OCI-LY7 (cell line): ENCODE measurements around the gene DNAJC8. TPM values are rescaled to one million over a fixed set of nuclear protein-coding genes. Genes with fewer than 3 reads are reported as not detected.
A peak's percentile ranks its signal among the peaks of the same experiment; 100 is the strongest.

ENCODE experiments used
- BruUV-seq: library from RNA; stranded (reverse); fragments of 400-500 nt; replicated peaks from 2 replicates; lab custom pipeline; 2021; lab: Mats Ljungman, UMichigan
- CTCF ChIA-PET: fragments of 300-600 bp; sonication (Branson Sonifier 250); formaldehyde crosslinking; loops from one replicate; lab custom pipeline; 2022; ENCODE audit warnings: antibody characterized with exemption; ENCODE audit not compliant: unreplicated experiment; lab: Charles Lee
- POLR2A ChIA-PET: fragments of 300-600 bp; sonication (Branson Sonifier 250); formaldehyde crosslinking; loops from one replicate; lab custom pipeline; 2022; ENCODE audit warnings: antibody characterized with exemption; lab: Charles Lee
- DNase-seq: peaks from one replicate; pipeline ENCODE4 v3.0.0-alpha.2; 2015; ENCODE audit warnings: low spot score
- H2AFZ ChIP-seq: fragments of 200-600 bp; sonication (generic), shearing (Covaris generic); 2 replicates; pipeline ENCODE4 v1.6.1; 2014; ENCODE audit warnings: mild to moderate bottlenecking, antibody characterized with exemption, low read length, moderate library complexity
- H3K27ac ChIP-seq: fragments of 200-600 bp; sonication (generic); 2 replicates; pipeline ENCODE4 v1.5.1; 2014; ENCODE audit warnings: mixed run types, low read depth, mild to moderate bottlenecking, moderate library complexity, low read length, inconsistent platforms; ENCODE audit not compliant: poor library complexity, severe bottlenecking
- H3K36me3 ChIP-seq: fragments of 200-600 bp; sonication (generic); 2 replicates; pipeline ENCODE4 v1.6.1; 2014; ENCODE audit warnings: mild to moderate bottlenecking, antibody characterized with exemption, low read length, moderate library complexity, mixed read lengths; ENCODE audit not compliant: insufficient read depth
- H3K4me1 ChIP-seq: fragments of 200-600 bp; sonication (generic); 2 replicates; pipeline ENCODE4 v1.5.1; 2014; ENCODE audit warnings: mild to moderate bottlenecking, low read length; ENCODE audit not compliant: insufficient read depth, poor library complexity, severe bottlenecking
- H3K4me2 ChIP-seq: fragments of 200-600 bp; sonication (generic); 2 replicates; pipeline ENCODE4 v1.6.1; 2014; ENCODE audit warnings: mild to moderate bottlenecking, low read length
- H3K4me3 ChIP-seq: fragments of 200-600 bp; sonication (generic); 2 replicates; pipeline ENCODE4 v1.5.1; 2014; ENCODE audit warnings: mild to moderate bottlenecking, low read depth, low read length; ENCODE audit not compliant: poor library complexity, severe bottlenecking
- H3K79me2 ChIP-seq: fragments of 200-600 bp; sonication (generic); 2 replicates; pipeline ENCODE4 v1.6.1; 2016; ENCODE audit warnings: low read depth, mild to moderate bottlenecking, low read length, moderate library complexity, mixed read lengths; ENCODE audit not compliant: insufficient read depth
- H3K9me2 ChIP-seq: fragments of 200-600 bp; sonication (generic); 2 replicates; pipeline ENCODE4 v1.6.1; 2016; ENCODE audit warnings: mild to moderate bottlenecking, low read length, mixed read lengths; ENCODE audit not compliant: insufficient read depth
- H3K9me3 ChIP-seq: fragments of 200-600 bp; sonication (generic); 2 replicates; pipeline ENCODE4 v1.6.1; 2014; ENCODE audit warnings: mild to moderate bottlenecking, mixed run types, low read length, mixed read lengths
- H4K20me1 ChIP-seq: fragments of 200-600 bp; sonication (generic); 2 replicates; pipeline ENCODE4 v1.6.1; 2014; ENCODE audit warnings: mild to moderate bottlenecking, antibody characterized with exemption, low read length, moderate library complexity, mixed read lengths; ENCODE audit not compliant: insufficient read depth
- EZH2phosphoT487 ChIP-seq: fragments of 200-600 bp; sonication (generic); IDR thresholded peaks from 2 replicates; pipeline ENCODE4 v1.6.1; 2018; ENCODE audit warnings: low read depth, borderline replicate concordance, mild to moderate bottlenecking, mixed run types, antibody characterized with exemption, low read length, moderate library complexity, mixed read lengths
- intact Hi-C: fragments of 100-400 bp; cut with micrococcal nuclease; formaldehyde crosslinking; loops from one replicate; pipeline ENCODE4 v1.10.0; 2022; ENCODE audit not compliant: unreplicated experiment
- total RNA-seq, 2 experiments: library from RNA; depleted of rRNA in 1 of 2; stranded (reverse); fragments of >200 nt in 1 of 2; shearing (Covaris generic) in 1 of 2; gene quantifications; 2 replicates each; pipeline ENCODE4 v1.2.3, GENCODE V29; 2014 to 2022
- TF ChIP-seq, protein P1 (sequence below): fragments of 200-600 bp; sonication (generic); conservative IDR thresholded peaks from 2 replicates; pipeline ENCODE4 v1.5.1; 2014; ENCODE audit warnings: mild to moderate bottlenecking, antibody characterized with exemption, low read length, moderate library complexity, mixed read lengths

The DNAJC8 gene
- total RNA-seq, 2 experiments from 2014 or later = 71.1 to 121 TPM

GRCh38 chr1:28259934-28260802 lies 27.3 kb upstream of the DNAJC8 start:
- ChIA-PET CTCF (interaction anchor here (0.9 to 1.2 kb wide), 2 partner anchors 11 to 322 kb away, joined by 3 to 5 read pairs; no protein-coding TSS in a partner anchor), POLR2A (interaction anchor here (0.6 to 3.1 kb wide), 7 partner anchors 10 to 1395 kb away, joined by 3 to 36 read pairs (median 4); no protein-coding TSS in a partner anchor)
- TF ChIP-seq, protein P1, sequence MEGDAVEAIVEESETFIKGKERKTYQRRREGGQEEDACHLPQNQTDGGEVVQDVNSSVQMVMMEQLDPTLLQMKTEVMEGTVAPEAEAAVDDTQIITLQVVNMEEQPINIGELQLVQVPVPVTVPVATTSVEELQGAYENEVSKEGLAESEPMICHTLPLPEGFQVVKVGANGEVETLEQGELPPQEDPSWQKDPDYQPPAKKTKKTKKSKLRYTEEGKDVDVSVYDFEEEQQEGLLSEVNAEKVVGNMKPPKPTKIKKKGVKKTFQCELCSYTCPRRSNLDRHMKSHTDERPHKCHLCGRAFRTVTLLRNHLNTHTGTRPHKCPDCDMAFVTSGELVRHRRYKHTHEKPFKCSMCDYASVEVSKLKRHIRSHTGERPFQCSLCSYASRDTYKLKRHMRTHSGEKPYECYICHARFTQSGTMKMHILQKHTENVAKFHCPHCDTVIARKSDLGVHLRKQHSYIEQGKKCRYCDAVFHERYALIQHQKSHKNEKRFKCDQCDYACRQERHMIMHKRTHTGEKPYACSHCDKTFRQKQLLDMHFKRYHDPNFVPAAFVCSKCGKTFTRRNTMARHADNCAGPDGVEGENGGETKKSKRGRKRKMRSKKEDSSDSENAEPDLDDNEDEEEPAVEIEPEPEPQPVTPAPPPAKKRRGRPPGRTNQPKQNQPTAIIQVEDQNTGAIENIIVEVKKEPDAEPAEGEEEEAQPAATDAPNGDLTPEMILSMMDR = no peak
- TF ChIP-seq EZH2phosphoT487 = no peak
- Histone ChIP-seq H3K27ac (peak overlapping the region; percentile 18), H2AFZ (peak overlapping the region; percentile 50; the same call in 1 of the 2 replicates), H3K79me2 (peaks cover 37% of the 10 kb centered on the region), H3K9me2 (no peaks in the 10 kb centered on the region), H3K9me3 (no peaks in the 10 kb centered on the region), H3K36me3 (no peaks in the 10 kb centered on the region), H3K4me2 (peak overlapping the region; percentile 97), H3K4me3 (peak overlapping the region; percentile 94), H3K4me1 (peaks cover 24% of the 10 kb centered on the region), H4K20me1 (peaks cover 4% of the 10 kb centered on the region; the same call in 1 of the 2 replicates)
- intact Hi-C loops = loop anchor here (1.0 kb wide), 1 partner anchor 12 kb away; no protein-coding TSS in a partner anchor
- no peak for DNase-seq
- no TSS peak for BruUV-seq

GRCh38 chr1:28259252-28259933 lies 26.6 kb upstream of the DNAJC8 start, which contains the start of gene SESN2:
Gene SESN2, plus strand, starts transcription at chr1:28259518. Its CDS starts 330 bp downstream, at chr1:28259848.
- POLR2A ChIA-PET = interaction anchor here (0.6 to 3.1 kb wide), 4 partner anchors 10 to 172 kb away, joined by 3 to 36 read pairs (median 6); partner anchors contain the start of gene ATP5IF1
- Histone ChIP-seq H3K4me2 (peak within 1 kb of the TSS; percentile 97), H2AFZ (peak within 1 kb of the TSS; percentile 81), H3K4me3 (peak within 1 kb of the TSS; percentile 94), H3K9me3 (no peaks in the 10 kb centered on the region), H3K9me2 (no peaks in the 10 kb centered on the region), H3K36me3 (no peaks in the 10 kb centered on the region), H4K20me1 (peaks cover 4% of the 10 kb centered on the region; the same call in 1 of the 2 replicates), H3K79me2 (peaks cover 30% of the 10 kb centered on the region), H3K27ac (peak within 1 kb of the TSS; percentile 18), H3K4me1 (peaks cover 24% of the 10 kb centered on the region)
- CTCF ChIA-PET = no interaction called here
- no peak for TF ChIP-seq EZH2phosphoT487
- TF ChIP-seq, protein P1 = no peak
- intact Hi-C loops = loop anchor here (1.0 kb wide), 1 partner anchor 11 kb away; no protein-coding TSS in a partner anchor
- peak; percentile 100 for DNase-seq
- TSS peak; percentile 57 for BruUV-seq
